Activated CD8-positive, alpha-beta T cell treated with anti-CD3 and anti-CD28 coated beads for 36 hours (primary cell): ENCODE data around the gene GREB1L. TPM values are rescaled to one million over a fixed set of nuclear protein-coding genes. Genes with fewer than 3 reads are reported as not detected.

Experiments
- ATAC-seq: fragments of 200-7000 bp; cut with Tn5 transposase; one replicate; pipeline ENCODE4 v1.10.0; 2021; ENCODE audit warnings: mild to moderate bottlenecking, moderate library complexity
- CTCF ChIA-PET: fragments of 350-600 bp; sonication (Branson Sonifier 250); formaldehyde crosslinking; loops from one replicate; lab custom pipeline; 2021; ENCODE audit warnings: antibody characterized with exemption; lab: Charles Lee
- POLR2A ChIA-PET: fragments of 350-600 bp; sonication (Branson Sonifier 250); formaldehyde crosslinking; loops from one replicate; lab custom pipeline; 2021; ENCODE audit warnings: antibody characterized with exemption; lab: Charles Lee
- DNase-seq: peaks from one replicate; pipeline ENCODE4 v3.0.0-alpha.2; 2020
- H3K27ac Mint-ChIP-seq: one replicate; pipeline ENCODE4 v1.8.0; 2021; ENCODE audit warnings: mild to moderate bottlenecking, mixed read lengths
- H3K27me3 Mint-ChIP-seq: one replicate; pipeline ENCODE4 v1.8.0; 2021; ENCODE audit warnings: mixed read lengths
- H3K36me3 Mint-ChIP-seq: one replicate; pipeline ENCODE4 v1.8.0; 2021; ENCODE audit warnings: low read depth, mixed read lengths
- H3K4me1 Mint-ChIP-seq: one replicate; pipeline ENCODE4 v1.8.0; 2021; ENCODE audit warnings: low read depth, mixed read lengths
- H3K4me3 Mint-ChIP-seq: one replicate; pipeline ENCODE4 v1.8.0; 2021; ENCODE audit warnings: mild to moderate bottlenecking, moderate library complexity, mixed read lengths
- H3K9me3 Mint-ChIP-seq: one replicate; pipeline ENCODE4 v1.8.0; 2021; ENCODE audit warnings: mixed read lengths
- CTCF ChIP-seq: fragments of 200-600 bp; IDR thresholded peaks from one replicate; pipeline ENCODE4 v1.8.0; 2022; ENCODE audit warnings: antibody characterized with exemption, mild to moderate bottlenecking
- intact Hi-C: fragments of 100-400 bp; cut with micrococcal nuclease; formaldehyde crosslinking; loops from one replicate; pipeline ENCODE4 v1.10.0; 2022
- total RNA-seq, 2 experiments: library from RNA; stranded (reverse); gene quantifications; one replicate each; pipeline ENCODE4 v1.2.3, GENCODE V29; 2021

Gene GREB1L
- total RNA-seq, 2 experiments from 2014 or later: not detected

- H3K4me3 Mint-ChIP-seq: no peak overlapping the region
- DNase-seq (no peak), ATAC-seq (no peak)
- CTCF ChIA-PET: no interaction called here
- no peaks in the 10 kb centered on the region for H3K27me3 Mint-ChIP-seq
- no peaks in the 10 kb centered on the region for H3K4me1 Mint-ChIP-seq
- POLR2A ChIA-PET: no interaction called here
- peaks cover 18% of the 10 kb centered on the region for H3K36me3 Mint-ChIP-seq
- intact Hi-C loops: no loop called here
- no peak for TF ChIP-seq CTCF
- H3K27ac Mint-ChIP-seq: no peak overlapping the region
- peaks cover 2% of the 10 kb centered on the region for H3K9me3 Mint-ChIP-seq
These were observed 271.3 kb downstream of the GREB1L start for GRCh38 chr18:21513292-21513691.

GRCh38 chr18:21513741-21514140, 271.7 kb downstream of the GREB1L start:
- intact Hi-C loops: no loop called here
- TF ChIP-seq CTCF: no peak
- DNase-seq (no peak), ATAC-seq (no peak)
- no peak overlapping the region for H3K4me3 Mint-ChIP-seq
- ChIA-PET CTCF (no interaction called here), POLR2A (interaction anchor here (0.8 kb wide), 1 partner anchor 20 kb away, joined by 3 read pairs; no protein-coding TSS in a partner anchor)
- peaks cover 18% of the 10 kb centered on the region for H3K36me3 Mint-ChIP-seq
- no peaks in the 10 kb centered on the region for H3K4me1 Mint-ChIP-seq
- no peaks in the 10 kb centered on the region for H3K27me3 Mint-ChIP-seq
- H3K9me3 Mint-ChIP-seq: peaks cover 2% of the 10 kb centered on the region
- H3K27ac Mint-ChIP-seq: no peak overlapping the region

- DNase-seq (no peak), ATAC-seq (no peak)
- no peaks in the 10 kb centered on the region for H3K27me3 Mint-ChIP-seq
- H3K36me3 Mint-ChIP-seq: peaks cover 22% of the 10 kb centered on the region
- TF ChIP-seq CTCF: no peak
- intact Hi-C loops: no loop called here
- H3K4me1 Mint-ChIP-seq: no peaks in the 10 kb centered on the region
- ChIA-PET CTCF (no interaction called here), POLR2A (no interaction called here)
- H3K9me3 Mint-ChIP-seq: no peaks in the 10 kb centered on the region
- no peak overlapping the region for H3K27ac Mint-ChIP-seq
- H3K4me3 Mint-ChIP-seq: no peak overlapping the region
These were observed 280.5 kb downstream of the GREB1L start for GRCh38 chr18:21522530-21522929.

GRCh38 chr18:21525916-21526315, 283.9 kb downstream of the GREB1L start:
- no peaks in the 10 kb centered on the region for H3K4me1 Mint-ChIP-seq
- peaks cover 23% of the 10 kb centered on the region for H3K36me3 Mint-ChIP-seq
- no peak overlapping the region for H3K4me3 Mint-ChIP-seq
- no peaks in the 10 kb centered on the region for H3K9me3 Mint-ChIP-seq
- ChIA-PET CTCF (no interaction called here), POLR2A (no interaction called here)
- DNase-seq (no peak), ATAC-seq (no peak)
- no peaks in the 10 kb centered on the region for H3K27me3 Mint-ChIP-seq
- TF ChIP-seq CTCF: no peak
- H3K27ac Mint-ChIP-seq: no peak overlapping the region
- intact Hi-C loops: no loop called here

- ATAC-seq (no peak), DNase-seq (no peak)
- Mint-ChIP-seq H3K9me3 (no peaks in the 10 kb centered on the region), H3K27ac (no peak overlapping the region), H3K36me3 (peaks cover 26% of the 10 kb centered on the region), H3K4me1 (no peaks in the 10 kb centered on the region), H3K27me3 (no peaks in the 10 kb centered on the region), H3K4me3 (no peak overlapping the region)
- CTCF ChIA-PET: no interaction called here
- intact Hi-C loops: no loop called here
- POLR2A ChIA-PET: no interaction called here
- TF ChIP-seq CTCF: no peak
These were observed 284.4 kb downstream of the GREB1L start for GRCh38 chr18:21526463-21526862.
